Keratinocyte (primary cell): ENCODE measurements around the gene C14orf39. TPM values are rescaled to one million over a fixed set of nuclear protein-coding genes. Genes with fewer than 3 reads are reported as not detected.

Source experiments
- DNase-seq: peaks from one replicate; pipeline ENCODE4 v3.0.0-alpha.2; 2011; ENCODE audit warnings: low read depth, missing footprints, low spot score
- FAIRE-seq: peaks from 2 replicates; lab custom pipeline; 2011; peaks lifted over from hg19 to GRCh38; lab: Jason Lieb, UNC
- H2AFZ ChIP-seq: 2 replicates; pipeline ENCODE4 v1.6.0; 2012; ENCODE audit warnings: low read length, control low read depth, inconsistent platforms; ENCODE audit not compliant: control insufficient read depth
- H3K27ac ChIP-seq: 2 replicates; pipeline ENCODE4 v1.5.1; 2011; ENCODE audit warnings: low read length; ENCODE audit not compliant: control insufficient read depth, insufficient read depth
- H3K27me3 ChIP-seq: 3 replicates; pipeline ENCODE4 v1.6.0; 2011; ENCODE audit warnings: low read length; ENCODE audit not compliant: control insufficient read depth, insufficient read depth; ENCODE audit errors: extremely low read depth
- H3K36me3 ChIP-seq, 2 experiments: 2 replicates in 1 of 2; 3 replicates in 1 of 2; pipeline ENCODE4 v1.5.1; 2011; ENCODE audit warnings: low read length in 2 of 2, mild to moderate bottlenecking in 1 of 2; ENCODE audit not compliant: control insufficient read depth in 2 of 2, insufficient read depth in 2 of 2; ENCODE audit errors: extremely low read depth in 1 of 2
- H3K4me1 ChIP-seq: 3 replicates; pipeline ENCODE4 v1.5.1; 2011; ENCODE audit warnings: low read length; ENCODE audit not compliant: control insufficient read depth, insufficient read depth; ENCODE audit errors: extremely low read depth
- H3K4me2 ChIP-seq: 3 replicates; pipeline ENCODE4 v1.6.0; 2011; ENCODE audit warnings: low read depth, low read length; ENCODE audit not compliant: control insufficient read depth, insufficient read depth; ENCODE audit errors: extremely low read depth
- H3K4me3 ChIP-seq, 3 experiments: fragments of 200-600 bp in 1 of 3; sonication (generic) in 1 of 3; 2 replicates in 2 of 3; 3 replicates in 1 of 3; pipeline ENCODE4 v1.5.1; 2011 to 2016; ENCODE audit warnings: low read length in 3 of 3, mild to moderate bottlenecking in 3 of 3, control low read depth in 2 of 3, inconsistent platforms in 1 of 3, low read depth in 1 of 3, mixed read lengths in 1 of 3, mixed run types in 1 of 3, moderate library complexity in 1 of 3; ENCODE audit not compliant: control insufficient read depth in 2 of 3, insufficient read depth in 2 of 3; ENCODE audit errors: extremely low read depth in 1 of 3
- H3K79me2 ChIP-seq: 2 replicates; pipeline ENCODE4 v1.6.0; 2012; ENCODE audit warnings: low read length; ENCODE audit not compliant: control insufficient read depth, insufficient read depth
- H3K9ac ChIP-seq: 3 replicates; pipeline ENCODE4 v1.6.0; 2011; ENCODE audit warnings: low read length; ENCODE audit not compliant: control insufficient read depth, insufficient read depth; ENCODE audit errors: extremely low read depth
- H3K9me1 ChIP-seq: 3 replicates; pipeline ENCODE4 v1.6.0; 2011; ENCODE audit warnings: low read length; ENCODE audit not compliant: control insufficient read depth, insufficient read depth; ENCODE audit errors: extremely low read depth
- H3K9me3 ChIP-seq: 2 replicates; pipeline ENCODE4 v1.5.1; 2012; ENCODE audit warnings: low read depth, low read length; ENCODE audit not compliant: control insufficient read depth
- H4K20me1 ChIP-seq: 3 replicates; pipeline ENCODE4 v1.6.0; 2011; ENCODE audit warnings: low read length; ENCODE audit not compliant: control insufficient read depth, insufficient read depth; ENCODE audit errors: extremely low read depth
- CTCF ChIP-seq, 3 experiments: IDR thresholded peaks in 1 of 3; conservative IDR thresholded peaks in 1 of 3; optimal IDR thresholded peaks in 1 of 3; 2 replicates in 2 of 3; 3 replicates in 1 of 3; pipeline versions ENCODE3 to v1.5.1; 2011; ENCODE audit warnings: low read length in 3 of 3, mild to moderate bottlenecking in 3 of 3, moderate library complexity in 2 of 3, control low read depth in 1 of 3, inconsistent platforms in 1 of 3; ENCODE audit not compliant: insufficient read depth in 2 of 3; ENCODE audit errors: extremely low read depth in 1 of 3
- EZH2 ChIP-seq: IDR thresholded peaks from one replicate; pipeline ENCODE4 v1.6.1; 2012; ENCODE audit warnings: inconsistent platforms, mild to moderate bottlenecking, low read length, moderate library complexity
- dilution Hi-C: fragments of 300-500 bp; cut with MboI; formaldehyde crosslinking; loops from one replicate; pipeline ENCODE4 v1.7.0; 2020; ENCODE audit warnings: low sequenced_read_pairs; ENCODE audit not compliant: extremely low pct_ligation_motif_present
- polyA plus RNA-seq, 5 experiments: library from polyadenylated mRNA; depleted of rRNA in 3 of 5; stranded (reverse) in 3 of 5; stranded (forward) in 1 of 5; unstranded in 1 of 5; fragments of >200 nt; gene quantifications; 1 replicate in 1 of 5; 2 replicates in 3 of 5; 3 replicates in 1 of 5; pipeline versions ENCODE4 v1.2.1 to v1.2.3, GENCODE V29; 2011 to 2012; ENCODE audit warnings: missing spikeins in 2 of 5, low read depth in 1 of 5, low replicate concordance in 1 of 5

The C14orf39 gene
- polyA plus RNA-seq, 1 donor (not counting 4 experiments of a cell fraction or from before 2014, with no cell fraction given) = not detected

GRCh38 chr14:60502541-60502940, 16.7 kb upstream of the C14orf39 start:
- Histone ChIP-seq H3K27ac (no peak overlapping the region), H3K4me1 (no peaks in the 10 kb centered on the region), H3K27me3 (peaks cover 40% of the 10 kb centered on the region), H2AFZ (no peak overlapping the region), H3K4me2 (no peak overlapping the region), H3K79me2 (no peaks in the 10 kb centered on the region), H4K20me1 (peaks cover 5% of the 10 kb centered on the region), H3K36me3 (no peaks in the 10 kb centered on the region), H3K9me1 (no peaks in the 10 kb centered on the region), H3K9ac (no peak overlapping the region), H3K4me3 (no peak overlapping the region), H3K9me3 (no peaks in the 10 kb centered on the region)
- FAIRE-seq = no peak
- TF ChIP-seq EZH2 (no peak), CTCF (optimal IDR thresholded peaks at IDR 0.05 in 1 of 3, IDR thresholded peaks at IDR 0.05 in 1 of 3, conservative IDR thresholded peaks at IDR 0.05 in 1 of 3; ENCODE audit: extremely low read depth in 1 of 3, insufficient read depth in 2 of 3, low read length in 3 of 3) (no peak)
- dilution Hi-C loops = no loop called here
- DNase-seq = no peak

GRCh38 chr14:60495946-60496345, 10.1 kb upstream of the C14orf39 start:
- no peak for DNase-seq
- peaks cover 2% of the 10 kb centered on the region for H3K27me3 ChIP-seq
- no peak for FAIRE-seq

More at GRCh38 chr14:60495946-60496345, 10.1 kb upstream of the C14orf39 start:
- no peaks in the 10 kb centered on the region for H3K9me3 ChIP-seq
- H3K4me2 ChIP-seq = no peak overlapping the region
- no peaks in the 10 kb centered on the region for H3K36me3 ChIP-seq
- H3K27ac ChIP-seq = no peak overlapping the region
- dilution Hi-C loops = no loop called here
- no peak overlapping the region for H3K9ac ChIP-seq
- no peak overlapping the region for H3K4me3 ChIP-seq
- H4K20me1 ChIP-seq = no peaks in the 10 kb centered on the region
- H3K4me1 ChIP-seq = no peaks in the 10 kb centered on the region
- TF ChIP-seq EZH2 = no peak
- no peak for TF ChIP-seq CTCF (optimal IDR thresholded peaks at IDR 0.05 in 1 of 3, IDR thresholded peaks at IDR 0.05 in 1 of 3, conservative IDR thresholded peaks at IDR 0.05 in 1 of 3; ENCODE audit: extremely low read depth in 1 of 3, insufficient read depth in 2 of 3, low read length in 3 of 3)
- no peaks in the 10 kb centered on the region for H3K9me1 ChIP-seq
- H2AFZ ChIP-seq = no peak overlapping the region
- no peaks in the 10 kb centered on the region for H3K79me2 ChIP-seq
